ENCODE results near the gene AHCYL2.

Gene AHCYL2

DNA sequence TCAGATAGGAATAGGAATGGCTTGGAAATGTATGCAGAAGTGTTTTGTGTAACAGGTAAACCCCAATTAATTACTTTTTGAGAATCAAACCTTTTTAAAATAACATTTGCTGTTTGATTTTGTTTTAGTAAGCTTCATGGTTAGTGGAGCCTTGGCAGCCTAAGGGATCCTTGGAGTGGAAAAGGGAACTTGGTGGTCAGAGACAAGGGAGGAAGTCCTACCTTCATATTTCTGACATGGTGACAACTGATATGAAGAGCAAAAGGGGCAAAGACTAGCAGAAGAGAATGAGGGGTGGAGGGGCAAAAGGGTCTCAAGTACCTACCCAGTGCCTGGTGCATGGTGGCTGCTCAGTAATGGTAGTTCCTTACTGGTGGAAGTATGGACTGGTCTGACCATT, 32.3 kb downstream of the AHCYL2 start:
- no peaks in the 10 kb centered on the region for H3K27me3 ChIP-seq (ENCODE audit: insufficient read depth, poor library complexity, severe bottlenecking)
- peak in 1 of 2 experiments; percentile 53 for DNase-seq (ENCODE audit: low read depth in 1 of 2, low spot score in 1 of 2)
- no peak overlapping the region for H3K27ac ChIP-seq (replicated peaks)
- peak; percentile 92 for TF ChIP-seq SPI1 (IDR thresholded peaks at IDR 0.05; ENCODE audit: borderline replicate concordance, low read depth)
- TF ChIP-seq, protein P1, sequence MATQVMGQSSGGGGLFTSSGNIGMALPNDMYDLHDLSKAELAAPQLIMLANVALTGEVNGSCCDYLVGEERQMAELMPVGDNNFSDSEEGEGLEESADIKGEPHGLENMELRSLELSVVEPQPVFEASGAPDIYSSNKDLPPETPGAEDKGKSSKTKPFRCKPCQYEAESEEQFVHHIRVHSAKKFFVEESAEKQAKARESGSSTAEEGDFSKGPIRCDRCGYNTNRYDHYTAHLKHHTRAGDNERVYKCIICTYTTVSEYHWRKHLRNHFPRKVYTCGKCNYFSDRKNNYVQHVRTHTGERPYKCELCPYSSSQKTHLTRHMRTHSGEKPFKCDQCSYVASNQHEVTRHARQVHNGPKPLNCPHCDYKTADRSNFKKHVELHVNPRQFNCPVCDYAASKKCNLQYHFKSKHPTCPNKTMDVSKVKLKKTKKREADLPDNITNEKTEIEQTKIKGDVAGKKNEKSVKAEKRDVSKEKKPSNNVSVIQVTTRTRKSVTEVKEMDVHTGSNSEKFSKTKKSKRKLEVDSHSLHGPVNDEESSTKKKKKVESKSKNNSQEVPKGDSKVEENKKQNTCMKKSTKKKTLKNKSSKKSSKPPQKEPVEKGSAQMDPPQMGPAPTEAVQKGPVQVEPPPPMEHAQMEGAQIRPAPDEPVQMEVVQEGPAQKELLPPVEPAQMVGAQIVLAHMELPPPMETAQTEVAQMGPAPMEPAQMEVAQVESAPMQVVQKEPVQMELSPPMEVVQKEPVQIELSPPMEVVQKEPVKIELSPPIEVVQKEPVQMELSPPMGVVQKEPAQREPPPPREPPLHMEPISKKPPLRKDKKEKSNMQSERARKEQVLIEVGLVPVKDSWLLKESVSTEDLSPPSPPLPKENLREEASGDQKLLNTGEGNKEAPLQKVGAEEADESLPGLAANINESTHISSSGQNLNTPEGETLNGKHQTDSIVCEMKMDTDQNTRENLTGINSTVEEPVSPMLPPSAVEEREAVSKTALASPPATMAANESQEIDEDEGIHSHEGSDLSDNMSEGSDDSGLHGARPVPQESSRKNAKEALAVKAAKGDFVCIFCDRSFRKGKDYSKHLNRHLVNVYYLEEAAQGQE (IDR thresholded peaks at IDR 0.05; ENCODE audit: insufficient replicate concordance, low read depth), result no peak
- no peak overlapping the region for H3K4me3 ChIP-seq (replicated peaks; ENCODE audit: insufficient read depth, low read length)

DNA sequence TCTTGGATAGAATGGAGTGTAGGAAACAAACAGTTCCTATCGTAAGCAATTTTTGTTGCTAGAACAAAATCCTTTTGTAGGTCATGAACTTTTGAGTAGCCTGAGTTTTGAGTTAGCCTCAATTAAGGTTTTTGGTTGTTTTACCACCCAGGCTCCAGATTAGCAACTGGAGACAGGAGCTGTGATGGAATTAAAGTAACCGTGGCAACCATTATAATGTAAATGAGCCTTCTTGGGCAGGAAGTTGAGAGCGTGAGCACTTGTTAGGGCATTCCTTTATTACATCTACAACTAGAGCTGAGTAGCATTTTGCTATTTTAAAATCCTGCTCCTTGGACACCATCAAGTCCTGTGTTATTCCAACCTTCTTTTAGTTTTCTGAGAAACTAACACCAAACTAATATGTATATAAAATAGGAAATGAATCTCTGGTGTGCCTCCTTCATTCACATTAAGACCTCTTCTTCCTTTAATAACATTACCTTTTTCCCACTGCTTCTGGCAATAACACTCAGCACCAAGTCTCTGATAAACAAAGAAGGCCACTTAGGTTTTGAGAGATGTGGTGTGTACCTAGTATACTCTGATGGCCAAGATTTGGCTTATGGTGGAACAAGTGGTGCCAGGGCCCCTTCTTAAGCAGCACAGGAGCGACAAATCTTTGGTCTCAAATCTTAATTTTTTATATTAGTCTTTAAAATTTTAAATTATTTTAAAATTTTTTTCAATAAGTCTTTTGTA, 34.0 kb downstream of the AHCYL2 start:
- H3K27ac ChIP-seq (replicated peaks), result no peak overlapping the region
- DNase-seq (ENCODE audit: low read depth in 1 of 2, low spot score in 1 of 2), result no peak
- H3K27me3 ChIP-seq (ENCODE audit: insufficient read depth, poor library complexity, severe bottlenecking), result no peaks in the 10 kb centered on the region
- no peak for TF ChIP-seq POLR2AphosphoS5 (IDR thresholded peaks at IDR 0.05; ENCODE audit: low read depth)
- no peak for TF ChIP-seq GABPA (IDR thresholded peaks at IDR 0.05; ENCODE audit: low read depth)
- TF ChIP-seq, protein P2, sequence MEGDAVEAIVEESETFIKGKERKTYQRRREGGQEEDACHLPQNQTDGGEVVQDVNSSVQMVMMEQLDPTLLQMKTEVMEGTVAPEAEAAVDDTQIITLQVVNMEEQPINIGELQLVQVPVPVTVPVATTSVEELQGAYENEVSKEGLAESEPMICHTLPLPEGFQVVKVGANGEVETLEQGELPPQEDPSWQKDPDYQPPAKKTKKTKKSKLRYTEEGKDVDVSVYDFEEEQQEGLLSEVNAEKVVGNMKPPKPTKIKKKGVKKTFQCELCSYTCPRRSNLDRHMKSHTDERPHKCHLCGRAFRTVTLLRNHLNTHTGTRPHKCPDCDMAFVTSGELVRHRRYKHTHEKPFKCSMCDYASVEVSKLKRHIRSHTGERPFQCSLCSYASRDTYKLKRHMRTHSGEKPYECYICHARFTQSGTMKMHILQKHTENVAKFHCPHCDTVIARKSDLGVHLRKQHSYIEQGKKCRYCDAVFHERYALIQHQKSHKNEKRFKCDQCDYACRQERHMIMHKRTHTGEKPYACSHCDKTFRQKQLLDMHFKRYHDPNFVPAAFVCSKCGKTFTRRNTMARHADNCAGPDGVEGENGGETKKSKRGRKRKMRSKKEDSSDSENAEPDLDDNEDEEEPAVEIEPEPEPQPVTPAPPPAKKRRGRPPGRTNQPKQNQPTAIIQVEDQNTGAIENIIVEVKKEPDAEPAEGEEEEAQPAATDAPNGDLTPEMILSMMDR (IDR thresholded peaks at IDR 0.05; ENCODE audit: insufficient read depth, low read length), result no peak
- TF ChIP-seq SPI1 (IDR thresholded peaks at IDR 0.05; ENCODE audit: borderline replicate concordance, low read depth), result no peak
- TF ChIP-seq, protein P1 (IDR thresholded peaks at IDR 0.05; ENCODE audit: insufficient replicate concordance, low read depth), result no peak
- no peak overlapping the region for H3K4me3 ChIP-seq (replicated peaks; ENCODE audit: insufficient read depth, low read length)

DNA sequence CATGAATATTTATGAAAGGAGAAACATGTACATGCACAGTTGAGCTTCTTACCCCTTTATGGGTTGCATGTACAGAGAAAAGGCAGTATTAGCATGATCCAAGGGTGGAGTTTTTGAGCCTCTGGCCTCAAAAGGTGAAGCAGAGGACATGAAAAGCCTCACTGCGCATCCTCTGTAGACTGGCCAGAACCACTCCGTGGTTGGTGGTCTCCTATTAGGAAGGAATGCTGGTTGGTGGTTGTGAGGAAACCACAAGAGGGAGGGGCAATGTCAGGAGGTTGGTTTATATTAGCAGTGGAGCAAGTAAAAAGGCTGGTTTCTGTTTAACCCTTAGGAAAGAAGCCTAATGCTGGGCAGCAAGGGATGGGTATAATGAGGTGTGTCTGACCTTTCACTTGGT, 37.5 kb downstream of the AHCYL2 start:
- Histone ChIP-seq H3K27me3 (ENCODE audit: insufficient read depth, poor library complexity, severe bottlenecking) (no peaks in the 10 kb centered on the region), H3K27ac (replicated peaks) (no peak overlapping the region), H3K4me3 (replicated peaks; ENCODE audit: insufficient read depth, low read length) (no peak overlapping the region)
- TF ChIP-seq, protein P1 (IDR thresholded peaks at IDR 0.05; ENCODE audit: insufficient replicate concordance, low read depth), result no peak
- no peak for TF ChIP-seq GABPA (IDR thresholded peaks at IDR 0.05; ENCODE audit: low read depth)
- TF ChIP-seq POLR2AphosphoS5 (IDR thresholded peaks at IDR 0.05; ENCODE audit: low read depth), result no peak
- TF ChIP-seq, protein P2 (IDR thresholded peaks at IDR 0.05; ENCODE audit: insufficient read depth, low read length), result no peak
- no peak for TF ChIP-seq SPI1 (IDR thresholded peaks at IDR 0.05; ENCODE audit: borderline replicate concordance, low read depth)
- no peak for DNase-seq (ENCODE audit: low read depth in 1 of 2, low spot score in 1 of 2)
